CD4-positive, alpha-beta T cell treated with Interleukin-15 for 4 hours (primary cell): ENCODE measurements around the gene ROBO1.
"Not testable (repeated sequence)": the region's sequence is repeated elsewhere in the genome, so short reads cannot be mapped to it uniquely, and the experiment has no call there.

Source experiments
- DNase-seq: peaks from one replicate; pipeline ENCODE4 v3.0.0-alpha.2; 2020; ENCODE audit warnings: low spot score

ROBO1 gene

GRCh38 chr3:79368403-79368802 lies 399.4 kb downstream of the ROBO1 start:
- DNase-seq = no peak

DNA sequence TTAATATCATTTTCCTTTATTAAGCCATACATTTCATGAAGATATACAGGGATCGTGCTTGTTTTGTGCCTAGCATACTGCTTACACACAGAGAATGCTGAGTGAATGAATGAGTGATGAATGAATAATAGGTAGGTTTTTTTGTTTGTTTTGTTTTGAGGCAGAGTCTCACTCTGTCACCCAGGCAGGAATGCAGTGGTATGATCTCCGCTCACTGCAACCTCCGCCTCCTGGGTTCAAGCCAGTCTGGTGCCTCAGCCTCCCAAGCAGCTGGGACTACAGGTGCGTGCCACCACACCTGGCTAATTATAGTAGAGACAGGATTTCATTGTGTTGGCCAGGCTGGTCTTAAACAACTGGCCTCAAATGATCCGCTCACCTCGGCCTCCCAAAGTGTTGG lies 400.0 kb downstream of the ROBO1 start:
- DNase-seq = no peak

DNA sequence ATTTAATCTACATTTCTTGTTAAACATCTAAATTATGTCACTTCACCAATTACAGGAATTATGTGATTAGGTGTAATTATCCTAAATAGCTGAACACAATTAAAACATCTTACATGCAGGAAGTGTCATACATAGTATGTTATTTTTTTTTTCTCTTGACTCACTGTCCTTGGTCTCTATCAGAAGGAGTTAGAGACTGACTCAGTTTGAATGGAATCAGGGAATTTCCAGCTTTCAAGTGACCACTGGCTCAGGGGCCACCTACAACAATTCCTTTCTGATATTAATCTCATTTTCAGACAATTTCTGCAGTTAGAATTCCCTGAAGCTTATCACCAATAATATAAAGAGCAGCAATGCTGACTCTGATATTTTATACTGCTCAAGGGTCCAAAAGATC lies 400.7 kb downstream of the ROBO1 start:
- DNase-seq = no peak

DNA sequence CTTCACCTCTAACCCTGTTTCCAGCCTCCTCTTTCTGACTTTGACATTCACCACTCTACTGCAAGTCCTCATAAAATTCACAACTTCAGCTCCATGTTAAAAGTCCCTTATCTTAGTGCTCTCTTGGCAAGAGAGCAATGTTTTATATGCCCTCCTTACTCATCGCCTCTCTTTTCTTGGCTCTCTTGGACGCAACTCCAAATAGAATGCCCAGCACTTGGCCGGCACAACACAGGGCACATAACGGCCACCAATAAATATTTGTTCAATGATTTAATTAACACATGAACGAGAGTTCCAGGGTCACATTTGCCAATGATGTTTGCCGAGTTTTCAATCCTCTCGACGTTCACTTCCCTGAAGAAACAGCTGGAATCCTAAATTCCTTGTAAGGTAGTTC lies 401.4 kb downstream of the ROBO1 start:
- DNase-seq = no peak

GRCh38 chr3:79364784-79365183 lies 403.0 kb downstream of the ROBO1 start:
- DNase-seq = no peak

DNA sequence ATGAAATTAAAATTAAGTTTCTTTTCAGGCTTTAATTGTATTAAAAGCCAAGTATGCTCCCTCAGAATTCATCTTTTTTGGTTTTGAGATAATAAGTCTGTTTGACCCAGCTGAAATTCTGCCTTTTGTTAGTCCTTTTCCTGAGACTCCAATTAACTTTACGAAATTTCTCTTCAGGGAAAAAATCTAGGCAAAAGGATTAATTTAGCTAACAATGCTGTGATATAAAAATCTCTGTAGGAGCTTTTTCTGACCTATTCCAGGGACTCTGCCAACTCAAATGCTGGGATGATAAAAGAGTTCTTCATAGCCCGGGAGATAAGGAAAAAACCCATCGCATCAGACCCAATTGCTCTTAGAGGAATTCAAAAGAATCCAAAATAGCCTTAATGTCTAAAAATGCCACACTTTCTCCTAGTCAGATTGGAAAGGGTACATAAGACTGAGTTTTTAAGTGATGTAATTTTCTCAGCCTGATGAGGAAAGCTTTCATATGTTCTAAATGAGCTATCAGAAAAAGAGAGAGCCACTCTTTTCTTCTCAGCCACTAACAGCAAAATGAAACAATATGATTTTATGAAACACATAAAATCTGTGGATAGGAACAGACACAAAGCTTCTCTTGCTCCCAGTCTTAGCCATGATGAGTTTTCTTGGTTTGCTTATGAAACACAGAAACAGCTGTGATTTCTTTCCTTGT lies 405.1 kb downstream of the ROBO1 start:
- no peak for DNase-seq

DNA sequence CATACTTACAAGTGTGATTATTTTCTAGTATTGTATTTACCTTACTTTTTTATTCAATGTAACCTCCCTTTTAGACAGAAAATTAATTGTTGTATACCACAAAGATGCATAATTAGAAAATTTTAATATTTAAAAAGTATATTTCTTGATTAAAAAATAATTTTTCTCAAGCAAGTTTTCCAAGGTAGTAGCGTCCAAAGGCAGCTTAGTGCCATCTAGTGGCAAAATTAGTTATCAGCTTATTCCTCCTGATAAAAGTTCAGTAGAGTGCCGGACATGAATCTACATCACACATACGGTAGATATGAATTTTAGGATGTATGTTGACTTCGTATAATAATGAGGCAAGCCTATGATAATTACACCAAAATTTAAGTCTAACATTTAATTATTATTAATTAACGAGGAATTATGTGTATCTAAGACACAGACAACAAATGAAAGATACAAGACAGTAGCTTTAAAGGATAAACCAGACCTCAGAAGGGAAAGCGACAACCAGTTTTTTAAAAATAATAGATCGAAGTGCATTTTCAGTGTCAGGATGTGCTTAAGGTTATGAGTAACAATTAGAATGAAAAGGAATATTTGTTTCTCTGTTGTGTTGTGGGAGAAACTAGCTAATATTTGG lies 405.9 kb downstream of the ROBO1 start:
- DNase-seq = no peak

GRCh38 chr3:79358327-79358726 lies 409.5 kb downstream of the ROBO1 start:
- DNase-seq = no peak

DNA sequence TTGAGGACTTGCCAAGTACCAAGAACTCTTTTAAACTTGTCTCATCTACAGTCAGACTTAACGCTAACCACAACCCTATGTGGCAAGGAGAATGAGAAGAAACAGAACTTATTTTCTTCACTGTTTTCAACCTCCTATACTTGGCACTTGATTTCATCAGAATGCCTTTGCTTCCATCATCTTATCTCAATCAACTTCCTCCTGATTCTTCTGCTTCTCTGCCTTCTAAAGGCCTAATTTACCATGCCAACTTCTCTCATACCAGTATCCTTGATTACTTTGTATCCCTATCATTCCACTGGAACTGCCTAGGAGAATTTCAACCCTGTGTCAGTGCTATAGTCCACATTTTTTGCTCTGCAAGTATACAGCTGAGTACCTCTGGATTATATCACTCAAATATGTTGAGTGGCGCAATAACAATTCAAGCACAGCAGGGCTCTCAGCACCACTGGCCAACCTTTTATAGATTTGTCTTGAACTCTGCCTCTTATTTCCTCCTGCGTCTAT lies 413.6 kb downstream of the ROBO1 start:
- DNase-seq = no peak

- DNase-seq = no peak
These were observed 416.1 kb downstream of the ROBO1 start for GRCh38 chr3:79351699-79352098.

DNA sequence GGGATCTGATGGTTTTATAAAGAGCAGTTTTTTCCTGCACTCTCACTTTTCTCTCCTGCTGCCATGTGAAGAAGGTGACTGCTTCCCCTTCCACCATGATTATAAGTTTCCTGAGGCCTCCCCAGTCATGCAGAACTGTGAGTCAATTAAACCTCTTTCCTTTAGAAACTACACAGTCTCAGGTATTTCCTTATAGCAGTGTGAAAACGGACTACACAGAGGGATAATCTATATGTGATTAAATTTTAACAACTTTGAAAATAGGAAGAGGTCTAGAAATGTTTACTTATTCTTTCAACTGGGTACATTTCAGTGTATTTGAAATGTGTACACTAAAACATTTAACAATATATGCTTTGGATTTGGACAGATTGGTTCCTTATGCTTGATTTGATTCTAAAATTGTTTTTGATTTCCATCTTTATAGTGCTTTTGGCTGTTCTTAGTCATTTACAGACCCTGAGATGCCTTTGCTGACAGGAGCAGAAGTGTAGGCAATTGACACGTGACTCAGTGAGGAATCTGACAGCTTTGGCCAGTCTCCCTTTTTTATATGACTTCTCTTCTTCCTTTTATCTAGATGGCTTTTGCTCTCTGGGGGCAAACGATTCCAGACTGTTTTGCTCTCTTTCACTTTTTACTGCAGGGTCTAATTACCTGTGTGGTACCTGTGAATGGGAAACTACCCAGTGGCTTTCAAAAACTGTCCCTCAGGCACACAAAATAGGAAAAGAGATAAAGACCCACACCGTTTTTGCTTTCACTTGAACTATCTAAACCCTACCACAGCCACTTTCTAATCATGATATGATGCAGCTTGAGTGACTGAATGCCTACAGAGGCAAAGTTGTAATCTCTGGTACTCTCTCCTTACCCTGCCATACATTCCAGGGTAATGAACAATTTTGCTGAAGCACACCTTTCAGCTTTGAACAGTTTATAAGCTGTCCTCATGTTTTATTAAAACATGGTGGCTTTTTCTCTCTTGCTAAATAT lies 422.6 kb downstream of the ROBO1 start:
- DNase-seq = no peak

DNA sequence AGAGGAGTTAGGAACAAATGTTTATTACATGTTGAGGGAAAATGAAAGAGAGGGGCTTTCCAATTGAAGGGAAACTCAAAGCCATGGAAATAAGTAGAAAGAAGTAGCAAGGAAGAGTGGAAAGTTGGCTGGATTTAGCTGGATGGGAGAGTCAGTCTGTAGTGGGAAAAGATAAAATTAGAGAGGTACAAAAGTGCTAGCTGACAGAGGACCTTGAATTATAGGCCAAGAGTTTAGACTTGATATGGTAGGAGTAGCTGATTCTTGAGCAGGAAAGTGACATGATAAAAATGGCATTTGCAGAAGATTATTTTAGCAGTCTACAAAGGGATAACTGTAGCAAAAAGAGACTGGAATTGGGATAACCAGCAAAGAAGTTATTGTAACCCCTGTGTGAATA lies 425.8 kb downstream of the ROBO1 start:
- DNase-seq = no peak

DNA sequence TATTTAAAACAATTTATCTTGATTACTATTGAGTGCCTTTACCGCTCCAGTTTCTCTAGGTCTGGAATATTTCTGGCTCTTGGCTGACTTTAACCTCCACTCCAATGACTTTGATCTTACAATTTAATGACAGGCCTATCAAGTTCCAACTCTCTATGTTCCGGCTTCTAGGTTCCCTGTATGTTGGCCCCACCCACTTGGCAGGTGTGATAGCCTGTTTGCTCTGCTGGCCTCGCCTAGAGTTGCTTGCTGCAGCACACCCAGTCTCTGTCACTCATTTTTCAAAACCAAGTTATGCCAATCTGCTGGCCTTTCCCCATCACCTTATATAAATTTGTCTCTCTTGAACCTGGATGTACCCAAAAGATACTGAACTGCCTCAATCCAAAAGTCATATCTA lies 428.0 kb downstream of the ROBO1 start:
- DNase-seq = no peak

GRCh38 chr3:79337798-79338197 lies 430.0 kb downstream of the ROBO1 start:
- DNase-seq = no peak

DNA sequence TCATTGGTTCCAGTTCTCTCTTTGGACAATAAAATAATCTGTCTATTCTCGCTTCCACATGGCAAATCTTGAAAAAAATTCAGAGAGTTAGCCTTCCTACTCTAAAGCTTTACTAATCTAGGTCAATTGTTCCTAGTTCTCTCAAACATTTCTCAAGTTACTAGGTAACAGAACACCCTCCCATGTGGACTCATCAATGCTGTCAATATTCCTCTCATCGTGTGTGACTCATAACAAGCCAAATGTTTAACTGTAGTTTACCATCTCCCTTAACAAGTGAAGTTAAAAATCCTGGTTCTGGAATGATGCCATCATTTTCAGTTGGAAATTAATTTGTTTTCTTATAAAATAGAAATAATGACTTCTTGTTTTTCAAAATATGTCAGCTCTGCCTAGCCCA lies 438.6 kb downstream of the ROBO1 start:
- DNase-seq = no peak

GRCh38 chr3:79326642-79327041 lies 441.2 kb downstream of the ROBO1 start:
- DNase-seq = no peak

GRCh38 chr3:79325833-79326383 lies 441.9 kb downstream of the ROBO1 start:
- DNase-seq = not testable (repeated sequence)

DNA sequence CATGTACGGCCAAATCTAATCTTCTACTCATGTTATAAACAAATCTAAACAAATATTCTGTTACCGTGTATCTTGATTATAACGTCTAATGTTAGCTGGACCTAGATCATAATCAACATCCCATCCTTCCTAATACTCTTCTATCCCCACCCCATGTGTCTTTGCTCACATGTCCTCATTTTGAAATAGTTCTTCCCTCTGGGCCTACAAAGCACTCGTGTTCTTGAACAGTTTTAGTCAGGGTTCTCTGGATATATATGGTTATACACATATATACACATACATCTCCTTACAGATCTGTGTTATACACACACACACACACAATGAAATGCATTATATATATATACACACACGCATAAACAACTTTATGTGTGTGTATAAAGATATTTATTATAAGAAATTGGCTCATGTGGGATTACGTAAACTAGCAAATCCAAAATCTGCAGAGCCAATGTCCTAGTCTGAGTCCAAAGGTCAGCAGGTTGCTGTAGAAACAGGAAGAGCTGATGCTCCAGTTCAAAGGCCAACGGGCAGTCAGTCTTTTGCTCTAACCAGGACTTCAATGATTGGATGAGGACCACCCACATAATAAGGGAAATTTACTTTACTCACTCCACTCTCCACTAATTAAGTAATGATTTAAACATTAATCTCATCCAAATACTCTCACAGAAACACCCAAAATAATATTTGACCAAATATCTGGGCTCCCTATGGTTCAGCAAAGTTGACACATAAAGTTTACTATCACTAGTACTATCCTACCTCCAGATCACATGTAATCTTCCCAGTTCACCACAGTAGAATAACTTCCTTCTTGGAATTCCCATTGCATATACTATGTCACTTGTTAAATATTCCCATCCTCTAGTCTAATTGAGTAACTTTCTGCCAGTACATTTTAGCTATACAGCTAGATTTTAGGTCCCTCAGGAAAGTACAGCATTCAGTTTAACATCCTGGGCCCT lies 450.0 kb downstream of the ROBO1 start:
- no peak for DNase-seq

DNA sequence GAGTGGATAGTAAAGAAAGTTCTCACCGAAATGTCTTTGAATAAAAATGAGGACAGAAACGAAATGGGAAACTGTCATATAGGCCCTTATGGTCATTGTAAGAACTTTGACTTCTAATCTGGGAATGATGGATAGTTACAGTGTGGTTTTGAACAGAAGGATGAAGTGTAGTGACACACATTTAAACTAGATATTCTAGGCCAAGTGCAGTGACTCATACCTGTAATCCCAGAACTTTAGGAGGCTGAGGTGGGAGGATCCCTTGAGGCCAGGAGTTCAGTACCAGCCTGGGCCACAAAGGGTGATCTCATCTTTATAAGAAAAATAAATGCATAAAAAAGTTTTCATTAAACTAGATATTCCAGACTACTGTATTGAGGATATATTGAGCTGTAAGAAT lies 452.8 kb downstream of the ROBO1 start:
- DNase-seq = no peak

DNA sequence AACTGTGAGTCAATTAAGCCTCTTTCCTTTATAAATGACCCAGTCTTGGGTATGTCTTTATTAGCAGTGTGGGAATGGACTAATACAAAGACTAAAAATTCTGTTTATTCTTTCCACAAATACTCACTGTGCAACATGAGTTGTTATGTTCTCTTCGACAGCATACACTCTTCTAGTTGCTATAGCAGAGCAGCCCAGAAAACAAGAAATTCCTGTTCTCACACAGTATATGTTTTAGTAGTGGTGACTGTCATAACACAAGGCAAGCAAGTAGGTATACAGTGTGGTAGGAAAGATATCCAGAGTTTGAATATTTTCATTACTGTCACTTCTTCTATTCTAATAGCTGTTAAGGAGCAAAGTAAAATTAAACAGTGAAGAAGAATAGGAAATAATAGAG lies 453.3 kb downstream of the ROBO1 start:
- DNase-seq = no peak

DNA sequence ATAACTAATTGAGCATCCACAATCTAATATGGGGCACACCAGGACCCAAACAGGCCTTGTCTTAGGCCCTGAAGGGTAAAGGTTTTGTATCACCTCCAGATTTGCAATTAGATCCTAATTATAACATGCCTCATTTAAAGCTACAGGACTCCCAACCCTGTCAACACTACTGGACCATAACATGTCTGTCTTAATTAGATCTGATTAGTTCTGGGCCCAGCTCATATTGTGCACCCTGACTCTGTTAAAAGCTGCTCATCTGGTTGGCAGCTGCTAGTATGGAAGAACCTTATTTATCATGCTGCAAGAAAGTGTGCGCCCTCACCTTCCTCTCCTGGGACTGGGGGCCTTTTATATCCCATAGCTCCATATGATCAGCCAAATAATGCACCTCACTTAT lies 457.8 kb downstream of the ROBO1 start:
- no peak for DNase-seq
